HG02678 (cell line): ENCODE measurements around the gene LATS2.

ENCODE experiments used
- ATAC-seq: cut with Tn5 transposase; IDR thresholded peaks from one replicate; pipeline ENCODE4 v1.9.1; 2021; ENCODE audit warnings: mild to moderate bottlenecking, moderate library complexity; ENCODE audit not compliant: unreplicated experiment

Gene LATS2

GRCh38 chr13:20994441-20994821, 67.0 kb downstream of the LATS2 start:
- ATAC-seq: no peak

DNA sequence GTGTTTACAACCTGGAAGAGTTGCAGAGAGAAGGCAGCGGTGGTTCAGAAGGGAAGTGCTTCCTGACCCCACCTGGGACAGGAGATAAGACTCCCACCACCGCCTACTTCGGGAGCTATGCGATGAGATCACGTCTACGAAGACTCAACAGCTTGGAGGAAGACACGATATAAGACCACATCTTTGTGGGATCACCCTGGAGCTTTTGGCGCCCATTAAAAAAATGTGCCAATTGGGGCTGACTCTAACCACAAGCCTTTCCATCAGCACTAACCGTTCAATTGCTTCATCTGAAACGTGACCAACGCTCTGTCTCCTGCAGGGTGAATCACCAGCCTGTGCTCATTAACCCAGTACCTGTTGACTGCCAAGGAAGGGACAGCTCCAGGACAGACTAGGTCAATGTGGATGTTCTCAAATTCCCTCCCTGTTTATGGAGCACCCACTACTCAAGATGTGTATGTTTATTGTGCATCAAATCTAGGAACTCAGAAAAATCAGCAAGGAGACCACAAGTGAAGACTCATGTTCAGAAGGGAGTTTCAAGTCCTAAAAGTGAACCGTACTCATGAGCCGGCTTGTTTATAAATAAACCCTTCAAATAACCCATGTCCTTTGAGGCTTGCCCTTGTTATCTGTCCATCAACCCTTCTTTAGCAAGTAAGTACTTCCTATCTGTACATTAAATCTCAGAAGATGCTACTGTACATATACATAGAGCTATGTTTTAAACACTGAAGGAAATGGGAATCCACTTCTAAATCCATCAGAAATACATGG, 67.5 kb downstream of the LATS2 start:
- no peak for ATAC-seq

DNA sequence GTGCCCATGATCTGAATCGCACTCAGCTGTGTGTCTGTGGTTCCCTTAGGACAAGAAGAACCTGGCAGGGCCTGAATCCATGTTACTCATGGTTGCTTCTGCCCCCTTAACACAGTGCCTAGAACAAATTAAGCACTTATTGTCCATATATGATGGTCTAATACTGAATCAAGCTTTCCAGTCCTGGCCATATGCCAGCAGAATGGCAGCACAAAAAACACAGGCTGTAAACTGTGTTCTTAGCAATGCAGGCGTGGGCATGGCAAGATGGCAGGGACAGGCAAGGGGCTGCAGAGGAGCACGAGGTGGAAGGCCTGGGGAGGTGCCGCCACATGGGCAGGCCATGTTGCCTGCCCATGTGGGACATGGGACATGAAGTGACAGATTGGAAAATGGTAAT, 68.2 kb downstream of the LATS2 start:
- ATAC-seq: no peak

- no peak for ATAC-seq
Measured at GRCh38 chr13:20991741-20992520, 69.5 kb downstream of the LATS2 start.

DNA sequence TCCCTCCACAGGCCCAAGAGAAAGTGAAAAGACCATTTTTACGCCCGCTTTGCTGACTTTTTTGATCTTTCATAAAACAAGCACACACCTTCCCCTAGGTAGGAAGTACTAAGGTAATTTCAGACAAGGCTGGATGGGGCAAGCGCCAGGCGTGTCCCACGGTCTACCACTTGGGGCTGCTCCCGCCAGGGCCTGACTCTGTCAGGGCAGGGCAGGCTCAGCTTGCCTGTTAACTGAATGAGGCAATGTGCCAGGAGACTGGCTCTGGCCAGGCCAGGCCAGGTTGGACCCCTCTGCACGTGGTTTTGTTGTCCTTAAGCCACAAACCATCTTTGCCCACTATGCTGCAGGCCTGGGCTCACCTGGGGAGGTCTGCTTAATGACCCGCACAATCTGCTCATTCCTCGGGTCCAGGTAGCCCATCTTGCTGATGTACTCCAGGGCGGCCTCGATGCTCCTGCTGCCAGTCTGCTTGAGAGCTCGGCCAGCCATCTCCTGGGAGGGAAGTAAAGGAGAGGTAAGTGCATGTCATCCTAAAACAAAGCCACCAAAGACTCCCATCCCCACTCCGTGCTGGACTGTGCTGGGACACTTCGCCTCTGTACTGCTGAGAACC, 70.4 kb downstream of the LATS2 start:
- ATAC-seq: no peak

DNA sequence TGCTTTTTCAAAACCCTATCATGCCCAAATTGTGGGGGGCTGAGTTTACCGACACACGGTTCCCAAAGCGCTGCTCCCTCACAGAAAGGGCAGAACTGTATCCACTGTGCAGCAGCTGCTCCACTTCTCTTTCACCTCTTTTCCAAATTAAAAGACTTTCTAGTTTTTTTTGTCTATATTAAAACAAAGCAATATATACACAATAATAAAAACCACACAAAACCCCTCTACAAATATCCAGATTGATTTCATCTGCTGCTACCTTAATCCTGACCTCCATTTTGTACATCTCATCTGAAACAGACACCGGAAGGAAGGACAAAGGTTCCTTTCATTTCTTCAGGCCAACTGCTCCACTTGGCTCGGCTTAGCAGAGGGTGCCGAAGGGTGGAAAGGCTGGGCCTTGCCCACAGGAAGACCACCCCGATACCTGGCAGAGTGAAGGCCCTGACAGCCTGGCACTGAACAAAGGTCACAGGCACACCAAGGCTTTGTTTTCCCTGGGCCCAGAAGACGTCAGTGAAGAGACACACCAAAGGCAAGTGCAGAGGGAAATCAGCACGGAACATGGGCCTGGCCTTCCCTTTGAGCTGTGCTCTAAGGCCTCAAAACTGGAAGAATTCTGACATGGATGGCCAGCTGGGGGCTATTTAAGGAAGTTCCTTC, 71.6 kb downstream of the LATS2 start:
- ATAC-seq: no peak

GRCh38 chr13:20988909-20989655, 72.3 kb downstream of the LATS2 start:
- ATAC-seq: no peak

DNA sequence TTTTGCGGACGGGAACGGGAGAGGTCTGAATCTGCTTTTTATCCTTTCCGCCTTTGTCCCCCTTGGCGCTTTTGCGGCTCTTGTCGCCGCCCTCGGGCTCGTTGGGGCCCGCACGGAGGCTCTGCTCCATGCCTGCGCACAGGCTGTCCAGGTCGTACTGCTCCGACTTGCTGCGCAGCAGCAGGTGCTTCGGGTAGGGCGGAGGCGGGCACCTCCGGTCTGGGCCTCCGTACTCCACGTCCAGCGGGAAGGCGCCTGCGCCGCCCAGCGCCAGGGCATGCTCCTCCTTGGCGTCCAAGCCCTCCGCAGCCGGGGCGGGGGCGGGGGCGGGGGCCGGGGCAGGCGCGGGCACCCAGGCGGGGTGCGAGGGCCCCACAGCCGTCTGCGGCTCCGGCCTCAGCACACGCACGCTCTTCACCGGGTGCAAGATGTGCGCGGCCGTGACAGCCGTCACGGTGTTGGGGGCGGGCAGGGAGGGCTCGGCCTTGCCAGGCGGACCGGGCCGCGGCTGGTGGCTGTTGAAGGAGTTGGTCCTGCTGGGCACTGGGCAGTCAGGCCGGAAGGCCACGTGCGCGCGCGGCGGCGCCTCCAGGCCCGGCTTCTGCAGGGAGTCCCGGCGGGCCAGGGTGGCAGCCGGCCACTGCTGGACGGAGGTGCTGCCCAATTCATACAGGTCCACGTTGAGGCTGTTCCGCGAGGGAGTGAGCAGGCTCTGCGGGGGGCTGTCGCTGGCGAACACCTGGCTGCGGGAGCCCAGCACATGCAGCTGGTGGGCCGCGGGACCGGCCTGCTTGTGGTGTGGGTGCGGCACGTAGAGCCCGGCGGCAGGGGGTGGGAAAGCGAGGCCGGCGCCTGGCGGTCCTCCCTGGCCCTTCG, 73.1 kb downstream of the LATS2 start:
- no peak for ATAC-seq

DNA sequence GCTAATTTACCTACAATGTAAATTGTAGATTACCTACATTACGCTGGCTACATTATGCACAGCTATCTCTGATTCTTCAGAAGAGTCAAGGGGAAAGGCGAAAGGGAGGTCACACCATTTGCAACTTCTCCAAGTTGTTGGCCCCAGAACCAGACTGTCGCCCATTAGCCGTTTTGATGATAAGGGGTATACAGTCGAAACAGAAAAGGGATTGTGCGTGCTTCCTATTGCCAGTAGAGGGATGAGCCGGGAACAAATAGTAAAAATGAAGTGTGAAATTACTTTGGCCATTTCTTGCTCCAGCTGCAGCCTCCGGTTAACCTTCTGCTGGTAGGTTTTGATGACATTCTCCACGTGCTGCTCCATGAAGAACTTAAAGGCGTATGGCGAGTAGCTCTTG, 73.8 kb downstream of the LATS2 start:
- ATAC-seq: no peak

GRCh38 chr13:20984879-20985278, 76.5 kb downstream of the LATS2 start:
- no peak for ATAC-seq

- no peak for ATAC-seq
Measured at GRCh38 chr13:20983386-20983785, 78.0 kb downstream of the LATS2 start.

DNA sequence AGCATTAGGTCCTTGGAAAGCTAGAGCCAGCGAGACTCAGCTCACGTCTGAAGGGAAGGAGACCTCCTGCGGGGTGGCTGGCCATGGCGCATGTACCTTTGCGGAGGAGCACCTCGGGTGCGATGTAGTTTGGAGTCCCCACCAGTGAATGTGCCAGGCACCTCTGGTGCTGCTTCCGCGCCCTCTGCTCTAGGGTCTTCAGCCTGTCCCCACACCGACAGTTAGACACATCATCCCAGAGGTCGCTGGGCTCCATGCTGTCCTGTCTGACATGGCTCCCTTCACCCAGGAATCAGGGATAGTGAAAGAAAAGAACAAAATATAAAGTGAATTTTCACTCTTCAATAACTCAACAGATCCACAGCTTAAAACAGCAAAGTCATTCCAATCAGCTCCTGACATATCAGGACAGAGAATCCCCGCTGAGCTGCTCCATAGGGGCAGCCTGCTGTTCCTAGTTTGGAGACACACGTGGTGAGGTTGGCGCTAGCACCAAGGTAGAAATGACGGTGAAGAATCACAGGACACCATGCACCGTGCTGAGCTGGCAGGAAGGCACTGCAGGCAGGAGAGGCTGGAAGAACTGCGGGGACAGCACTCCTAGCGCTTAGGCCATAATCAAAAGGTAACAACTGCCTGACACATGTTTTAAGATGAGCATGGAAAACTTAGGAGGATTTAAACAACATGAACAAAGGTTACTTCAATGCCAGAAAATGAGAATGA, 79.9 kb downstream of the LATS2 start:
- no peak for ATAC-seq

DNA sequence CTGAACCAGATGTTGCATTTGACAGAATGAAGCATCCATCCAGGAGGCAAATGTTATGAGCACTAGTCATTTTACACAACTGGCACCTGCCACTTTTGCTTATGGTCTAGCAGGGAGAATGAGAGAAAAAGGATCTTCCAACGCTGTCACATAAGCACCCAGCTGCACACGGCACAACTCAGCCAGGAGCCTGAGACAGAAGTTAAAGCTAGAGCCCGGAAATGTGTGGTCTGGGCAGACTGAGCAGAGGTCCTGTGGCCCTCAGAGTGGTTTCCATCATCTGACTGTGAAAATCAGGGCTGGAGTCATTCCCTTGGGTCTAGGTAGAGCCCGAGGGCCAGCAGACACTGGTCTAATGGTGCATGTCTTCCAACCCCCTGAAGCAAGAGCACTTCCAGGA, 80.5 kb downstream of the LATS2 start:
- ATAC-seq: no peak

DNA sequence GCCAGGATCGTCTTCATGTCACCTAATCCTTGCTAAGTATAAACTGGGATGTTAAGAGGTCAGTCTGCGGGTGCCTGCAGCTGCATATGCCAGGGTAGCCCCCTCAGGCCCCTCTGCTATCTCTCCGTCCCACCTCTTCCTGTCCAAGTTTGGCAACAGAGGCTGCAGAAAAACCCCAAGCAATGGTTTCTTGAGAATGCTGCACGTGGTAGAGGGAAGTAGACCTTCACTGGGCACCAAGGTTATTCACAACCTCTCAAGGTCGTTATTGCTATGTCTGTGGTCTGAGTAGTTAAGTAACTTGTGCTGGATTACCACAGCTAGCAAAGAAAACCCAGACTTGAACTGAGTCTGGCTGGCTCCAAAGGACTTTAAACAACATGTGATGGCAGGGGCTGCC, 81.0 kb downstream of the LATS2 start:
- no peak for ATAC-seq

GRCh38 chr13:20977394-20977793, 84.0 kb downstream of the LATS2 start:
- ATAC-seq: no peak

- ATAC-seq: no peak
Measured at GRCh38 chr13:20974981-20975585, 86.3 kb downstream of the LATS2 start.

DNA sequence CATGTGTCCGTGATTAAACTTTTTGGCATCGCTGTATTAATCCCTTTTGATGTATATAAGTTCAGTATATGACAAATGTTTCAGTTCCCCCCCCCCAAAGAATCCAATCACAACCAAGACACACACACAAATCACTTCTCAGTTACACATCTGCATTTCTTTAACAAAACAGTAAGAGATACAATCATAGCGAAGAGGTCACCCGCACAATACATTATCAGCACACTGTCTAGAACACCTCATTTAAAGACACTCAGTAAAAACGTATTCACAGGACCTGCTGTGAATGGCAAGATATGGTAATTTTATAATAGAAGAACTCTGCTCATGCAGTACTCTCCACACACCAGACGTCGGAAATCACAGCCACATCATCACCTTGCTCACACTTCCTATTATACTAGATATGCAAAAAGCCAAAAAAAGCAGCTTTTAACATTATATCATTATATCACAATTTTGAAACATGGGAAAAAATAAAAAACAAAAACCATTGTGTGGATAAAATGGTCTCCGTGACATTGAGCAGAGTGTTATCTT, 87.4 kb downstream of the LATS2 start:
- ATAC-seq: no peak

DNA sequence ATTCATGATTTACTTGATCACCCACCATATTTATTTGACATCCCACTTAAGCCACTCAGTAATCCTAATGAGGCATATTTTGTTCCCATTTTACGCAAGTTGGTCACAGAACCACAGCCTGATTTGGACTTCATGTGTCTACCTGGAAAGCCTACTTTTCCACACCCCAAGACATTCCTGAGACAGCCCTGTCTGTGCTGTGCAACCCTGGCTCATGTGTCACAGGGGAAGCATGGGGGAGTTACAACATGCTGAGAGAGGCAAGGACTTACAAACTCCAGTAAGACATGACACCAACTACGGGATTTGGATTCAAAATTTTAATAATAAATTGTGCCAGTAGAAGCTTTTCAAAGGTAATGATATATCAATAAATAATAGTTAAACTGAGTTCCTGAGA, 88.7 kb downstream of the LATS2 start:
- no peak for ATAC-seq
